WI38 (cell line): Measurements from ENCODE around the gene SPACA4.

Experiments used
- H3K4me3 ChIP-seq: 2 replicates; pipeline ENCODE4 v1.5.1; 2011; ENCODE audit warnings: low read depth, mild to moderate bottlenecking, control low read depth, low read length
- TF ChIP-seq, protein P1 (sequence below): IDR thresholded peaks from 2 replicates; pipeline ENCODE4 v1.5.1; 2012; ENCODE audit warnings: low read depth, mild to moderate bottlenecking, control low read depth, low read length

SPACA4 gene

GRCh38 chr19:48606463-48607358 is at the start of gene SPACA4:
Gene SPACA4, plus strand, starts transcription at chr19:48606742. Its CDS starts 237 bp downstream, at chr19:48606979.
- no peak within 1 kb of the TSS for H3K4me3 ChIP-seq
- TF ChIP-seq, protein P1, sequence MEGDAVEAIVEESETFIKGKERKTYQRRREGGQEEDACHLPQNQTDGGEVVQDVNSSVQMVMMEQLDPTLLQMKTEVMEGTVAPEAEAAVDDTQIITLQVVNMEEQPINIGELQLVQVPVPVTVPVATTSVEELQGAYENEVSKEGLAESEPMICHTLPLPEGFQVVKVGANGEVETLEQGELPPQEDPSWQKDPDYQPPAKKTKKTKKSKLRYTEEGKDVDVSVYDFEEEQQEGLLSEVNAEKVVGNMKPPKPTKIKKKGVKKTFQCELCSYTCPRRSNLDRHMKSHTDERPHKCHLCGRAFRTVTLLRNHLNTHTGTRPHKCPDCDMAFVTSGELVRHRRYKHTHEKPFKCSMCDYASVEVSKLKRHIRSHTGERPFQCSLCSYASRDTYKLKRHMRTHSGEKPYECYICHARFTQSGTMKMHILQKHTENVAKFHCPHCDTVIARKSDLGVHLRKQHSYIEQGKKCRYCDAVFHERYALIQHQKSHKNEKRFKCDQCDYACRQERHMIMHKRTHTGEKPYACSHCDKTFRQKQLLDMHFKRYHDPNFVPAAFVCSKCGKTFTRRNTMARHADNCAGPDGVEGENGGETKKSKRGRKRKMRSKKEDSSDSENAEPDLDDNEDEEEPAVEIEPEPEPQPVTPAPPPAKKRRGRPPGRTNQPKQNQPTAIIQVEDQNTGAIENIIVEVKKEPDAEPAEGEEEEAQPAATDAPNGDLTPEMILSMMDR: no peak

GRCh38 chr19:48556825-48557224 is 49.7 kb upstream of the SPACA4 start:
- TF ChIP-seq, protein P1: no peak
- no peak overlapping the region for H3K4me3 ChIP-seq

DNA sequence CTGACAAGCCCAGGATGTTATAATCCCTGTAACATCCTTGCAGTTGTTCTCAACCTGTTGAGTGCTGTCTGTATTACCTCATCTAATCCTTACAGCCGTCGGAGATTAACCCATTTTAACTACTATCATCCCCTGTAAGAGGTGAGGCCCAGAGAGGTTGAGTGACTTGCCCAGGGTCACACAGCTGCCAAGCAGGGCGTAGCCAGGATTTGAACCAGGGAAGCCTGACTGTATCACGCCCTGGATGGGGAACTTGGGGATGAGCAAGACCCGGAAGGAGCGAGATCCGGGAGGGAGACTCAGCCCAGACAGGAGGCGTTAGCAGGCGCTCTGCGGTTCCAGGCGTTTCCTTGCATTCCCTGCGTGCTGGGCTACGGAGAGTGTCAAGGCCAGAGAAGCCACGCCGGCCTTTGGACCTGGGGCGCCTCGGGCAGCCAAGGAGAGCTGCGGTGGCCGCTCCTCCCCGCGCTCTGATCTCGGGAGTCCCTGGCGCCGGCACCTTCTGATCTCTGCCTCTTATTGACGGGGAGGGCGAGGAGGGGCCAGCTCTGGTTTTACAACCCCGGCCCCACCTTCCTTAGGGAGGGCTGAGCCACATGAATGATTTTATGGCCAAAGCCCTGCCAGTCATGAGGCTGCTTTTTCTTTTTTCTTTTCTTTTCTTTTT is 48.4 kb upstream of the SPACA4 start:
- TF ChIP-seq, protein P1: no peak
- no peak overlapping the region for H3K4me3 ChIP-seq

GRCh38 chr19:48560095-48560530 is 46.4 kb upstream of the SPACA4 start:
- TF ChIP-seq, protein P1: no peak
- no peak overlapping the region for H3K4me3 ChIP-seq

DNA sequence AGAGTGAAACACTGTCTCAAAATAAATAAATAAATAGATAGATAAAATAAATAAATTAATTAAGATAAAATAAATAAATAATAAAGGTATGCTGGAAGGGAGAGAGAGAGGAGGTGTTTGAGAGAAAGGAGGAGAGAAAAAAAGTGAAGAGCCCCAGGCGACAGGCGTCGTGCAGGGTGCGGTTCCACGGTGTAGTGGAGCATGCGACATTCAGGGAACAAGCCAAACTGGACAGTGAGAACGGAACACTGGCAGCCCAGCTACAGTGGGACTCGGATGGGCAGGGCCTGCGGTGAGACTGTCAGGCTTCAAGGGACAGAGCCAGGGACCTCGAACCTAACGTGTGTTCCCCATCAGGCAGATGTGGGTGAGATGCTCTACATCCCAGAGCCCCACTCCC is 45.1 kb upstream of the SPACA4 start:
- TF ChIP-seq, protein P1: no peak
- H3K4me3 ChIP-seq: no peak overlapping the region

DNA sequence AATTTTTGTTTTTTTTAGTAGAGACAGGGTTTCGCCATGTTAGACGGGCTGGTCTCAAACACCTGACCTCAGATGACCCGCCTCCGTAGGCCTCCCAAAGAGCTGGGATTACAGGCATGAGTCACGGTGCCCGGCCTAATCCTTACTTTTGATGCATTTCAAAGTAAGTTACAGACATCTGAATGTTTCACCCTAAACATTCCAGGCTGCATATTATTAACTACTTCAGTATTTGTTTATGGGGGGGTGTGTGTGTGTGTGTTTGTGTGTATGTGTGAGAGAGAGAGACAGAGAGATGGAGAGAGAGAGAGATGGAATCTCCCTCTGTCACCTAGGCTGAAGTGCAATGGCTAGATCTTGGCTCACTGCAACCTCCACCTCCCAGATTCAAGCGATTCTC is 41.5 kb upstream of the SPACA4 start:
- no peak overlapping the region for H3K4me3 ChIP-seq
- TF ChIP-seq, protein P1: no peak
